IMR-90 (cell line): Measurements from ENCODE around the gene GPD1. TPM values are rescaled to one million over a fixed set of nuclear protein-coding genes. Genes with fewer than 3 reads are reported as not detected.

Experiments
- ATAC-seq: fragments of 200-7000 bp; cut with Tn5 transposase; 2 replicates; pipeline ENCODE4 v1.9.1; 2020; ENCODE audit warnings: low read depth, mild to moderate bottlenecking, moderate library complexity
- BruUV-seq: library from RNA; stranded (reverse); fragments of 400-500 nt; replicated peaks from 2 replicates; lab custom pipeline; 2021; lab: Mats Ljungman, UMichigan
- CTCF ChIA-PET: fragments of 300-600 bp; formaldehyde crosslinking; extraction: SDS; loops from one replicate; lab custom pipeline; 2021; ENCODE audit warnings: antibody characterized with exemption; lab: Yijun Ruan, JAX
- POLR2A ChIA-PET: fragments of 300-600 bp; sonication (Branson Sonifier 250); formaldehyde crosslinking; loops from one replicate; lab custom pipeline; 2022; ENCODE audit warnings: antibody characterized with exemption; ENCODE audit not compliant: unreplicated experiment; lab: Charles Lee
- DNase-seq: peaks from one replicate; pipeline ENCODE4 v3.0.0; 2013
- H2AFZ ChIP-seq: replicated peaks from 2 replicates; pipeline ENCODE3; 2013; ENCODE audit warnings: low read length, mild to moderate bottlenecking; ENCODE audit not compliant: poor library complexity
- H2AK5ac ChIP-seq: 2 replicates; pipeline ENCODE4 v1.6.1; 2013; ENCODE audit warnings: low read depth, low read length, inconsistent platforms
- H2AK9ac ChIP-seq: replicated peaks from 2 replicates; pipeline ENCODE3; 2013; ENCODE audit warnings: mild to moderate bottlenecking, low read depth, low read length, moderate library complexity; ENCODE audit not compliant: poor library complexity
- H2BK120ac ChIP-seq: 2 replicates; pipeline ENCODE4 v1.6.1; 2013; ENCODE audit warnings: low read depth, low read length, inconsistent platforms
- H2BK15ac ChIP-seq: 3 replicates; pipeline ENCODE4 v1.6.1; 2013; ENCODE audit warnings: low read depth, low read length, inconsistent platforms
- H2BK20ac ChIP-seq: 2 replicates; pipeline ENCODE4 v1.6.1; 2013; ENCODE audit warnings: low read depth, mild to moderate bottlenecking, inconsistent platforms, low read length, moderate library complexity
- H2BK5ac ChIP-seq: 2 replicates; pipeline ENCODE4 v1.6.1; 2013; ENCODE audit warnings: mild to moderate bottlenecking, low read depth, low read length, inconsistent platforms; ENCODE audit not compliant: poor library complexity, severe bottlenecking
- H3K14ac ChIP-seq: replicated peaks from 2 replicates; pipeline ENCODE4 v1.6.1; 2013; ENCODE audit warnings: low read depth, low read length, inconsistent platforms
- H3K18ac ChIP-seq: 2 replicates; pipeline ENCODE4 v1.6.1; 2013; ENCODE audit warnings: low read depth, low read length, control low read depth
- H3K23ac ChIP-seq: 2 replicates; pipeline ENCODE4 v1.6.1; 2013; ENCODE audit warnings: low read depth, low read length, inconsistent platforms
- H3K27ac ChIP-seq: 2 replicates; pipeline ENCODE4 v1.5.1; 2013; ENCODE audit warnings: mild to moderate bottlenecking, control low read depth, low read length; ENCODE audit not compliant: insufficient read depth
- H3K27me3 ChIP-seq: 2 replicates; pipeline ENCODE4 v1.6.1; 2013; ENCODE audit warnings: low read length; ENCODE audit not compliant: control insufficient read depth, insufficient read depth
- H3K36me3 ChIP-seq: 2 replicates; pipeline ENCODE4 v1.6.1; 2013; ENCODE audit warnings: low read length, mixed read lengths; ENCODE audit not compliant: control insufficient read depth, insufficient read depth
- H3K4ac ChIP-seq: 2 replicates; pipeline ENCODE4 v1.6.1; 2013; ENCODE audit warnings: low read depth, low read length, inconsistent platforms
- H3K4me1 ChIP-seq: 2 replicates; pipeline ENCODE4 v1.6.1; 2013; ENCODE audit warnings: low read length, mixed read lengths; ENCODE audit not compliant: control insufficient read depth, insufficient read depth
- H3K4me2 ChIP-seq: 2 replicates; pipeline ENCODE4 v1.6.1; 2013; ENCODE audit warnings: low read depth, mild to moderate bottlenecking, control low read depth, low read length, moderate library complexity
- H3K4me3 ChIP-seq: 2 replicates; pipeline ENCODE4 v1.5.1; 2013; ENCODE audit warnings: low read depth, mild to moderate bottlenecking, control low read depth, low read length, moderate library complexity; ENCODE audit not compliant: insufficient read depth
- H3K56ac ChIP-seq: 2 replicates; pipeline ENCODE4 v1.6.1; 2013; ENCODE audit warnings: low read length, inconsistent platforms; ENCODE audit not compliant: insufficient read depth; ENCODE audit errors: extremely low read depth
- H3K79me1 ChIP-seq, 2 experiments: 2 replicates each; pipeline ENCODE4 v1.6.1; 2013; ENCODE audit warnings: low read length in 2 of 2, inconsistent platforms in 1 of 2, low read depth in 1 of 2
- H3K9ac ChIP-seq: 2 replicates; pipeline ENCODE4 v1.6.1; 2013; ENCODE audit warnings: low read depth, low read length, control low read depth
- H3K9me1 ChIP-seq: 2 replicates; pipeline ENCODE4 v1.6.1; 2013; ENCODE audit warnings: low read length, inconsistent platforms; ENCODE audit not compliant: insufficient read depth
- H3K9me3 ChIP-seq: 2 replicates; pipeline ENCODE4 v1.6.1; 2013; ENCODE audit warnings: low read length; ENCODE audit not compliant: control insufficient read depth, insufficient read depth
- H4K20me1 ChIP-seq: 2 replicates; pipeline ENCODE4 v1.6.1; 2013; ENCODE audit warnings: low read length, inconsistent platforms; ENCODE audit not compliant: insufficient read depth
- H4K5ac ChIP-seq: 2 replicates; pipeline ENCODE4 v1.6.1; 2013; ENCODE audit warnings: mild to moderate bottlenecking, low read depth, low read length, control low read depth
- H4K8ac ChIP-seq, 2 experiments: 2 replicates each; pipeline ENCODE4 v1.6.1; 2013; ENCODE audit warnings: low read depth in 2 of 2, low read length in 2 of 2, control low read depth in 1 of 2, inconsistent platforms in 1 of 2
- H4K91ac ChIP-seq: 2 replicates; pipeline ENCODE4 v1.6.1; 2013; ENCODE audit warnings: low read depth, low read length, inconsistent platforms; ENCODE audit not compliant: insufficient read depth
- BHLHE40 ChIP-seq: fragments of 150-350 bp; IDR thresholded peaks from 2 replicates; pipeline ENCODE4 v1.6.1; 2016; ENCODE audit warnings: mild to moderate bottlenecking, low read depth, low read length
- RFX5 ChIP-seq: IDR thresholded peaks from 2 replicates; pipeline ENCODE4 v1.8.0; 2012; ENCODE audit warnings: low read depth, mild to moderate bottlenecking, low read length, moderate library complexity
- WGBS, 2 experiments: methylation state at CpG; one replicate each; pipeline versions ENCODE4 v1.1.5 to v1.1.7; 2013; ENCODE audit warnings: missing lambda C conversion rate in 2 of 2; ENCODE audit not compliant: insufficient read length in 1 of 2; ENCODE audit errors: extremely low coverage in 2 of 2; 5-methylcytosine and 5-hydroxymethylcytosine counted together
- dilution Hi-C: fragments of 300-500 bp; cut with HindIII; formaldehyde crosslinking; loops from one replicate; pipeline ENCODE4 v1.14.3; 2018; ENCODE audit warnings: low sequenced_read_pairs; ENCODE audit not compliant: unreplicated experiment
- in situ Hi-C: fragments of 300-500 bp; cut with MboI; formaldehyde crosslinking; loops from 3 replicates; pipeline ENCODE4 v1.14.3; 2019; ENCODE audit warnings: low sequenced_read_pairs, inconsistent platforms, mixed read lengths
- intact Hi-C: fragments of 100-400 bp; cut with micrococcal nuclease; formaldehyde crosslinking; loops from 2 replicates; pipeline ENCODE4 v1.10.0; 2022
- polyA plus RNA-seq, 3 experiments: library from polyadenylated mRNA; depleted of rRNA; stranded (reverse); fragments of >200 nt; gene quantifications; 2 replicates each; pipeline ENCODE4 v1.2.3, GENCODE V29; 2012; ENCODE audit warnings: low replicate concordance in 1 of 3
- total RNA-seq: library from RNA; depleted of rRNA; stranded (reverse); fragments of >200 nt; gene quantifications from 2 replicates; pipeline ENCODE4 v1.2.3, GENCODE V29; 2012

The GPD1 gene
- total and polyA plus RNA-seq, 2 of the 4 experiments (the other 2 are of a cell fraction), result 0.05 to 0.18 TPM

DNA sequence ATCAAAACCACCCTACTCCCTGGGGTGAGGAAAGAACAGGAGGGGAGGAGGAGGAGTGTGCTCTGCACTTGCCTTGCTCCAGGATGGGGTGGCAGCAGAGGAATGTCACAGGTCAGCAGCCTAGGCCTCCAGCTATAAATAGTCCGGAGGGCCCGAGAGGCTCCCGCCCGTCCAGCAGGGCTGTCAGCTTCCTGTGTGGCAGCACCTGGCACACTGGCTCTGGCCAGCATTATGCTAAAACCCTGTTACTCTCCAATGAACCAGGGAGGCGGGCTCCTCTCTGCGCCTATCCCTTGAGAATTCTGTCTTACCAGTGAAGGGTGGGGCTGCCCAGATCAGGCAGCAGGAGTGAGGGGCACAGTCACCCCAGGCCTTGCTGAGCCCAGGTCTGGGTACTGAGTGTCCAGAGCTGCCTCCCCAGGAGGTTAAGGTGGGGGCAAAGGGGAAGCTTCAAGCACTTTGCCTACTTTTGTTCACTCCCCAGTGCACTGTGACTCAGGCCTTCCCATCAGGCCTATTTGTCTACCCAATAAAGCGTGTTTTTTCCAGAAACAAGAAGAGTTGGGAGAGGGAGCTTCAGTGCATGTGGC lies 7.0 kb downstream of the GPD1 start:
- H3K4me3 ChIP-seq, result no peak overlapping the region
- peak overlapping the region; percentile 45; the same call in 1 of the 2 replicates for H2AK5ac ChIP-seq
- in situ Hi-C loops (no loop called here), intact Hi-C loops (no loop called here), dilution Hi-C loops (no loop called here)
- peak overlapping the region; percentile 18; the same call in 1 of the 2 replicates for H3K9ac ChIP-seq
- H4K91ac ChIP-seq, result peak overlapping the region; percentile 31
- H4K5ac ChIP-seq, result peak overlapping the region; percentile 76
- peak overlapping the region; percentile 10; the same call in 1 of the 2 replicates for H2BK120ac ChIP-seq
- H3K18ac ChIP-seq, result peak overlapping the region; percentile 12; the same call in 1 of the 2 replicates
- peak overlapping the region; percentile 22 for H3K4ac ChIP-seq
- peak overlapping the region; percentile 49 to 96 for H4K8ac ChIP-seq
- H3K27ac ChIP-seq, result peak overlapping the region; percentile 21; the same call in 1 of the 2 replicates
- H3K9me1 ChIP-seq, result peaks cover 4% of the 10 kb centered on the region
- H3K56ac ChIP-seq, result no peak overlapping the region
- DNase-seq (peak; percentile 11), ATAC-seq (no peak)
- H3K14ac ChIP-seq, result peak overlapping the region; percentile 78
- peak overlapping the region; percentile 39 for H2AK9ac ChIP-seq
- no peaks in the 10 kb centered on the region for H3K36me3 ChIP-seq
- POLR2A ChIA-PET, result interaction anchor here (0.6 to 1.3 kb wide), 3 partner anchors 26 to 110 kb away, joined by 3 to 4 read pairs (median 3); partner anchors contain the start of gene SMARCD1
- H3K23ac ChIP-seq, result peak overlapping the region; percentile 33; the same call in 1 of the 2 replicates
- CTCF ChIA-PET, result interaction anchor here (0.8 to 2.2 kb wide), 9 partner anchors 7 to 144 kb away, joined by 3 to 13 read pairs (median 5); partner anchors contain the start of genes CERS5, GPD1 and SMARCD1
- peak overlapping the region; percentile 25; the same call in 1 of the 3 replicates for H2BK15ac ChIP-seq
- H3K9me3 ChIP-seq, result no peaks in the 10 kb centered on the region
- no TSS peak for BruUV-seq
- 0 out of 2 replicates have a peak, but pooled peaks cover 4% of the 10 kb centered on the region for H4K20me1 ChIP-seq
- peak overlapping the region; percentile 61 for H2BK5ac ChIP-seq
- H3K4me2 ChIP-seq, result no peak overlapping the region
- no peak overlapping the region; the same call in 1 of the 2 replicates for H2BK20ac ChIP-seq
- TF ChIP-seq RFX5 (0 out of 2 replicates have a peak, but pooled peaks have one; percentile 2), BHLHE40 (no peak)
- H3K79me1 ChIP-seq, result peaks cover 6 to 27% of the 10 kb centered on the region in 2 experiments; a peak in 3 of 4 replicates
- H3K27me3 ChIP-seq, result no peaks in the 10 kb centered on the region
- WGBS, 2 experiments, result 14% methylated on average over 2 of the region's 7 CpGs; no CpG with 5 or more reads in 1 of the 2 experiments
- H3K4me1 ChIP-seq, result peaks cover 13% of the 10 kb centered on the region
- peak overlapping the region; percentile 99 for H2AFZ ChIP-seq
